ENCODE measurements around the gene USP46. TPM values are rescaled to one million over a fixed set of nuclear protein-coding genes. Genes with fewer than 3 reads are reported as not detected.

The USP46 gene
- total RNA-seq, 1 experiment from 2014 or later = 15.5 TPM

- Histone ChIP-seq H3K4me1 (ENCODE audit: control insufficient read depth, insufficient read depth, low read length) (peaks cover 7% of the 10 kb centered on the region), H3K36me3 (ENCODE audit: control insufficient read depth, insufficient read depth, low read length) (peaks cover 5% of the 10 kb centered on the region; the same call in 1 of the 2 replicates), H3K27me3 (ENCODE audit: control insufficient read depth, insufficient read depth, low read length) (no peaks in the 10 kb centered on the region), H3K27ac (ENCODE audit: low read length) (no peak overlapping the region), H3K4me3 (ENCODE audit: low read depth in 2 of 2, low read length in 2 of 2) (no peak overlapping the region), H3K9me3 (ENCODE audit: control insufficient read depth, insufficient read depth, low read depth, low read length) (no peaks in the 10 kb centered on the region)
- ChIA-PET POLR2A (no interaction called here), CTCF (no interaction called here)
- no TSS peak for BruUV-seq (replicated peaks)
- no peak for DNase-seq (ENCODE audit: low read depth, low spot score)
- intact Hi-C loops (cut with micrococcal nuclease; ENCODE audit: unreplicated experiment) = no loop called here
- no peak for ATAC-seq
- TF ChIP-seq REST (IDR thresholded peaks at IDR 0.05; ENCODE audit: insufficient read depth in 1 of 2, low read depth in 2 of 2, low read length in 1 of 2) (no peak), CTCF (IDR thresholded peaks at IDR 0.05) (no peak), POLR2AphosphoS5 (IDR thresholded peaks at IDR 0.05; ENCODE audit: low read depth, low read length) (no peak), SIN3A (IDR thresholded peaks at IDR 0.05; ENCODE audit: borderline replicate concordance, insufficient read depth, low read depth, low read length) (no peak), TCF7L2 (IDR thresholded peaks at IDR 0.05; ENCODE audit: low read depth, low read length) (no peak)
- in situ Hi-C loops (cut with HindIII; ENCODE audit: low pct_unique_long_range_greater_than_20kb, low sequenced_read_pairs) = no loop called here
Measured at GRCh38 chr4:52657292-52657617, 1.8 kb downstream of the USP46 start.

GRCh38 chr4:52655506-52655905, 3.6 kb downstream of the USP46 start:
- in situ Hi-C loops (cut with HindIII; ENCODE audit: low pct_unique_long_range_greater_than_20kb, low sequenced_read_pairs) = no loop called here
- DNase-seq (ENCODE audit: low read depth, low spot score) = no peak
- CTCF ChIA-PET = no interaction called here
- no peak overlapping the region for H3K4me3 ChIP-seq (ENCODE audit: low read depth in 2 of 2, low read length in 2 of 2)
- no peaks in the 10 kb centered on the region for H3K9me3 ChIP-seq (ENCODE audit: control insufficient read depth, insufficient read depth, low read depth, low read length)
- no peak for TF ChIP-seq CTCF (IDR thresholded peaks at IDR 0.05)
- no peak for TF ChIP-seq POLR2AphosphoS5 (IDR thresholded peaks at IDR 0.05; ENCODE audit: low read depth, low read length)
- no peak for TF ChIP-seq REST (IDR thresholded peaks at IDR 0.05; ENCODE audit: insufficient read depth in 1 of 2, low read depth in 2 of 2, low read length in 1 of 2)
- TF ChIP-seq TCF7L2 (IDR thresholded peaks at IDR 0.05; ENCODE audit: low read depth, low read length) = no peak
- TF ChIP-seq SIN3A (IDR thresholded peaks at IDR 0.05; ENCODE audit: borderline replicate concordance, insufficient read depth, low read depth, low read length) = no peak
- intact Hi-C loops (cut with micrococcal nuclease; ENCODE audit: unreplicated experiment) = no loop called here
- POLR2A ChIA-PET = no interaction called here
- H3K36me3 ChIP-seq (ENCODE audit: control insufficient read depth, insufficient read depth, low read length) = peaks cover 5% of the 10 kb centered on the region; the same call in 1 of the 2 replicates
- H3K27ac ChIP-seq (ENCODE audit: low read length) = no peak overlapping the region
- ATAC-seq = no peak
- H3K4me1 ChIP-seq (ENCODE audit: control insufficient read depth, insufficient read depth, low read length) = peaks cover 7% of the 10 kb centered on the region
- no TSS peak for BruUV-seq (replicated peaks)
- no peaks in the 10 kb centered on the region for H3K27me3 ChIP-seq (ENCODE audit: control insufficient read depth, insufficient read depth, low read length)
